ENCODE data around the gene PLSCR1. TPM values are rescaled to one million over a fixed set of nuclear protein-coding genes. Genes with fewer than 3 reads are reported as not detected.
A peak's percentile ranks its signal among the peaks of the same experiment; 100 is the strongest.

Gene PLSCR1
- total RNA-seq, 1 donor from 2014 or later, result 25.4 TPM

DNA sequence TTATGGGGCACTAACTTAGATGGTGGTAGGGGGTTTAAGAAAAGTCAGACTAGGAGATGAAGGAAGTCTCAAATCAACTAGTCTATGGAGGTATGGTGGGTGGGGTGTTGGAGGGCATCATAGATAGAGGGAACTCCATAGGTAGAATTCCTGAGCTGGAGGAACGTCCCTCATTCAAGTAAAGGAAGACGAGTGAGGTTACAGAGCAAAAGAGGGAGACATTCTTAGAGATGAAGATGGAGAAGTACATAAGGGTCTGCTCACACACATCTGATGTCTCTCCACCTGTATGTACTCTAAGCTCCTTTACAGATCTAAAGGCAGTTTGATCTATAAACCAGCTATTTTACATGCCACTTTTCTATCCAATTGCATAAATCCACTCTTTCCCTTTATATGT lies 1.4 kb downstream of the PLSCR1 start:
- Histone ChIP-seq H3K9me3 (replicated peaks) (no peaks in the 10 kb centered on the region), H3K27ac (replicated peaks) (peak overlapping the region; percentile 95), H3K36me3 (no peaks in the 10 kb centered on the region), H3K4me3 (peak overlapping the region; percentile 85), H3K27me3 (ENCODE audit: low read depth) (peaks cover 8% of the 10 kb centered on the region), H3K4me1 (peaks cover 71% of the 10 kb centered on the region)
- intact Hi-C loops (cut with micrococcal nuclease), result no loop called here
- DNase-seq, result no peak
- TF ChIP-seq CTCF (IDR thresholded peaks at IDR 0.05; ENCODE audit: borderline replicate concordance), result no peak

DNA sequence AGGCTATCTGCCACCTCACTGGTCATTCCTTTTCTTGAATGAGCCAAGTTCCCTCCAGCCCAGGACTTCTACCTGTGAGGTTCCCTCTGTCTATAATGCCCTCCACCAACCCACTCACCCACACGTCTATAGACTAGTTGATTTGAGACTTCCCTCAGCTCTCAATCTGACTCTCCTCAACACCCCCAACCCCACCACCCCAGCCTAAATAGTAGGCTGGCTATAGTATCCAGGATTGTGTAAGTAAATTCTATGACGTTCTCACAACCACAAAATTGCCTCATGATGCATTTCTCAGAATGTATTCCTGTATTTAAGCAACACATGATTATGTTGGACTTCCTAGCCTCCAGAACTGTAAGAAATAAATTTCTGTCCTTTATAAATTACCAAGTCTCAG lies 2.2 kb downstream of the PLSCR1 start:
- Histone ChIP-seq H3K4me1 (peaks cover 76% of the 10 kb centered on the region), H3K4me3 (peak overlapping the region; percentile 85), H3K9me3 (replicated peaks) (no peaks in the 10 kb centered on the region), H3K27ac (replicated peaks) (peak overlapping the region; percentile 95), H3K27me3 (ENCODE audit: low read depth) (peaks cover under 1% of the 10 kb centered on the region), H3K36me3 (no peaks in the 10 kb centered on the region)
- DNase-seq, result no peak
- TF ChIP-seq CTCF (IDR thresholded peaks at IDR 0.05; ENCODE audit: borderline replicate concordance), result no peak
- intact Hi-C loops (cut with micrococcal nuclease), result no loop called here

DNA sequence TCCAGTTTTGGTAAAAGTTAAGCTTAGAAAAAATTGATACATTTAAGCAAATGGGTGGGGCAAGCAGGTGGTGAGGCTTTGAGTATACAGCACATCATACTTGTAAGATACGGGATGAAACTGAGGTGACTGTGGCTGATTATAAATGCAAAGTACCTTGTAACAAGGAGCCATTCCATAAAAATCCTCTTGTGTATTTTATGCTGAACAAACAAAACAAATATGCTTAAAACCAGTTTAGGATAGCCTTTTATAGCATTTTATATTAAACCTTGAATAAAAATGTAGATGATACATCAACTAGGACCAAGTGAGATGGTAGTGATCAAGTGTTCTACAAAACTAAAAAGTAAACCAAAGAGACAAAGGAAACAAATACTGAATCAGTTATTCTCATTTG lies 3.4 kb downstream of the PLSCR1 start:
- Histone ChIP-seq H3K27me3 (ENCODE audit: low read depth) (no peaks in the 10 kb centered on the region), H3K36me3 (no peaks in the 10 kb centered on the region), H3K27ac (replicated peaks) (peak overlapping the region; percentile 95), H3K9me3 (replicated peaks) (no peaks in the 10 kb centered on the region), H3K4me3 (peak overlapping the region; percentile 85), H3K4me1 (peaks cover 88% of the 10 kb centered on the region)
- intact Hi-C loops (cut with micrococcal nuclease), result no loop called here
- no peak for DNase-seq
- TF ChIP-seq CTCF (IDR thresholded peaks at IDR 0.05; ENCODE audit: borderline replicate concordance), result no peak

DNA sequence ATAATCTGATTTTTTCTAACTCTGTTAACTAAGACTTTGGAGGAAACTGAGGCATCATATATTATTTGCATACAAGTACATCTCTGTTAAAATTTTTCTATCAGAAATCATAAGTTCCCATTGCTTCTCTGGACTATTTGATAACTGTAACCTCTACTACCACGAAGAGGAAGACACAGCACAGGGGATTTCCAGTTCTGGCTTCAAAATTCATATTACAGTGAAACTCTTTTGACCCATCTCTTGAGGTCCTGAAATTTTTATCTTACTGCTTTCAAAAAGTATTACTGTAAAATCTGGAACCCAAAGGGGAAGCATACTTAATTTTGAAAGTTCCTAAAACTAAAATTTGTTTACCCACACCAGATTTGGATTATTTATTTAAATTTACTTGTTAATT lies 4.2 kb downstream of the PLSCR1 start:
- peak overlapping the region; percentile 85 for H3K4me3 ChIP-seq
- peak overlapping the region; percentile 95 for H3K27ac ChIP-seq (replicated peaks)
- intact Hi-C loops (cut with micrococcal nuclease), result no loop called here
- no peak for DNase-seq
- no peaks in the 10 kb centered on the region for H3K36me3 ChIP-seq
- no peak for TF ChIP-seq CTCF (IDR thresholded peaks at IDR 0.05; ENCODE audit: borderline replicate concordance)
- peaks cover 87% of the 10 kb centered on the region for H3K4me1 ChIP-seq
- H3K27me3 ChIP-seq (ENCODE audit: low read depth), result no peaks in the 10 kb centered on the region
- H3K9me3 ChIP-seq (replicated peaks), result no peaks in the 10 kb centered on the region

- H3K36me3 ChIP-seq, result no peaks in the 10 kb centered on the region
- H3K9me3 ChIP-seq (replicated peaks), result no peaks in the 10 kb centered on the region
- peaks cover 79% of the 10 kb centered on the region for H3K4me1 ChIP-seq
- no peak for TF ChIP-seq CTCF (IDR thresholded peaks at IDR 0.05; ENCODE audit: borderline replicate concordance)
- intact Hi-C loops (cut with micrococcal nuclease), result no loop called here
- DNase-seq, result no peak
- no peak overlapping the region for H3K4me3 ChIP-seq
- H3K27ac ChIP-seq (replicated peaks), result no peak overlapping the region
- no peaks in the 10 kb centered on the region for H3K27me3 ChIP-seq (ENCODE audit: low read depth)
Measured at GRCh38 chr3:146539315-146539714, 5.1 kb downstream of the PLSCR1 start.

DNA sequence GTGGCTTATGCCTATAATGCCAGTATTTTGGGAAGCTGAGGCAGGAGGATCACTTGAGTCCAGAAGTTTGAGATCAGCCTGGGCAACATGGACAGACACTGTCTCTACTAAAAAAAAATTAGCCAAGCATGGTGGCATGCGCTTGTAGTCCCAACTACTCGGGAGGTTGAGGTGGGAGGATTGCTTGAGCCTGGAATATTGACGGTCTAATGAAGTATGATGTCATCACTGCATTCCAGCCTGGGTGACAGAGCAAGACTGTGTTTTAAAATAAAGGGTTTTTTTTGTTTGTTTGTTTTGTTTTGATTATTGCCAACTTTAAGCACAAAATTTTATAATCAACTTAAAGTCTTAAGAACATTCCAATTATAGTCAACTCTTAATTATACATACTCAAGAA lies 6.8 kb downstream of the PLSCR1 start:
- intact Hi-C loops (cut with micrococcal nuclease), result no loop called here
- Histone ChIP-seq H3K4me1 (peaks cover 73% of the 10 kb centered on the region), H3K9me3 (replicated peaks) (no peaks in the 10 kb centered on the region), H3K27ac (replicated peaks) (peak overlapping the region; percentile 70), H3K4me3 (no peak overlapping the region), H3K27me3 (ENCODE audit: low read depth) (no peaks in the 10 kb centered on the region), H3K36me3 (no peaks in the 10 kb centered on the region)
- no peak for TF ChIP-seq CTCF (IDR thresholded peaks at IDR 0.05; ENCODE audit: borderline replicate concordance)
- DNase-seq, result no peak
